BE2C (cell line): Measurements from ENCODE around the gene LIPI.

Experiments used
- DNase-seq: peaks from one replicate; pipeline ENCODE4 v3.0.0-alpha.2; 2020
- H3K27me3 ChIP-seq: fragments of 250-450 bp; sonication (Bioruptor Pico); 2 replicates; pipeline ENCODE4 v1.5.1; 2020; ENCODE audit warnings: mild to moderate bottlenecking
- H3K36me3 ChIP-seq: fragments of 250-450 bp; sonication (Bioruptor Pico); 2 replicates; pipeline ENCODE4 v1.5.1; 2020; ENCODE audit warnings: mild to moderate bottlenecking
- H3K4me1 ChIP-seq: fragments of 250-450 bp; sonication (Bioruptor Pico); 2 replicates; pipeline ENCODE4 v1.5.1; 2020
- H3K4me3 ChIP-seq: 2 replicates; pipeline ENCODE4 v1.5.1; 2011; ENCODE audit warnings: low read depth, low read length
- H3K9me3 ChIP-seq: fragments of 250-450 bp; sonication (Bioruptor Pico); 2 replicates; pipeline ENCODE4 v1.5.1; 2020
- CTCF ChIP-seq: IDR thresholded peaks from 2 replicates; pipeline ENCODE4 v1.5.1; 2012; ENCODE audit warnings: mild to moderate bottlenecking, low read depth, low read length

Gene LIPI

GRCh38 chr21:14143999-14144398 is 66.8 kb downstream of the LIPI start:
- no peaks in the 10 kb centered on the region for H3K9me3 ChIP-seq
- H3K27me3 ChIP-seq, result no peaks in the 10 kb centered on the region
- H3K4me3 ChIP-seq, result no peak overlapping the region
- no peak for TF ChIP-seq CTCF
- H3K4me1 ChIP-seq, result no peaks in the 10 kb centered on the region
- H3K36me3 ChIP-seq, result no peaks in the 10 kb centered on the region
- DNase-seq, result no peak

DNA sequence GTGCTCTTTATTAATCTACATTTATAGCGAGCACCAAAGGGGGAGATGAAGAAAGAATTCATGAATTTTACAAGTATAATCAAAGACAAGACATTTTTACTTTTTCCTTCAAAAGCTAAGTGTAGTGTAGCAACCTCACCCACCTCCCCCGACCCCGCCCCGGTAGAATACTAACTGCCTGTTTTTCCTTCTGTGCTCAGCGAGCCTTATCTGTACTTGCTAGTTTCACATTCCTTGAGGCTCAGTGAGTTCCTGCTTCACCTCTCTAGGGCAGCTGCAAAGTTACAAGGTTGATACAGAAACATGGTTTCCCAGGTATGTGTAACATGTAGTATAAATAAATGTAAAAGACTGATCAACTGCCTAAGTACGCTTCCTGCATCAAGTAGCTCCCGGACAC is 86.5 kb downstream of the LIPI start:
- H3K9me3 ChIP-seq, result no peaks in the 10 kb centered on the region; the same call in 1 of the 2 replicates
- DNase-seq, result no peak

GRCh38 chr21:14121719-14122118 is 89.0 kb downstream of the LIPI start:
- H3K27me3 ChIP-seq, result no peaks in the 10 kb centered on the region
- DNase-seq, result no peak
- H3K9me3 ChIP-seq, result no peaks in the 10 kb centered on the region; the same call in 1 of the 2 replicates
- no peak for TF ChIP-seq CTCF
- H3K4me1 ChIP-seq, result no peaks in the 10 kb centered on the region; the same call in 1 of the 2 replicates
- no peaks in the 10 kb centered on the region for H3K36me3 ChIP-seq
- H3K4me3 ChIP-seq, result no peak overlapping the region

More for the DNA sequence above, 86.5 kb downstream of the LIPI start:
- no peaks in the 10 kb centered on the region for H3K27me3 ChIP-seq
- no peak for TF ChIP-seq CTCF
- no peaks in the 10 kb centered on the region; the same call in 1 of the 2 replicates for H3K4me1 ChIP-seq
- H3K4me3 ChIP-seq, result no peak overlapping the region
- no peaks in the 10 kb centered on the region for H3K36me3 ChIP-seq

DNA sequence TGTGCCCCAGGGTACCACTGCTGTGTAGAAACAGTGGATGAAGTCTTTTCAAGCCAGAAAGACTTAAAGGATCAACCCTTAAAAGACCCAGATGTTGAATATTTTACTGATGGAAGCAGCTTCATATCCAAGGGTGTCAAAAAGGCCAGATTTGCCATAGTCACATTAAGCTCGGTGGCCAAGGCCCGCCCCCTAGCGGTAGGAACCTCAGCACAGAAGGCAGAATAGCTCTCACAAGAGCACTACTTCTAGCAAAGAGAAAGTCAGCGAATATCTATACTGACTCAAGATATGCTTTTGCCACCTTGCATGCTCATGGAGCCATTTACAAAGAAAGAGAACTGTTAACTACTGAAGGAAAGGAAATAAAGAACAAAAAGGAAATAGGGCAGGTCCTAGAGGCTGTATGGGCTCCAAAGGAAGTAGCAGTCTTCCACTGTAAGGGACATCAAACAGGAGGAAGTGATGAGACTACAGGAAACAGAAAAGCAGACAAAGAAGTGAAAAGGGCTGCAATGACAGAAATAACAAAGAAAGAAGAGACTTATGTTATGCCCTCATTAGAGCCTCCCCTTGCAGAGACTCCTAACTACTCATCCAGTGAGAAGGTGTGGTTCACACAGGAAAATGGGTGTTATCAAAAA is 90.5 kb downstream of the LIPI start:
- peak; percentile 75 for DNase-seq

DNA sequence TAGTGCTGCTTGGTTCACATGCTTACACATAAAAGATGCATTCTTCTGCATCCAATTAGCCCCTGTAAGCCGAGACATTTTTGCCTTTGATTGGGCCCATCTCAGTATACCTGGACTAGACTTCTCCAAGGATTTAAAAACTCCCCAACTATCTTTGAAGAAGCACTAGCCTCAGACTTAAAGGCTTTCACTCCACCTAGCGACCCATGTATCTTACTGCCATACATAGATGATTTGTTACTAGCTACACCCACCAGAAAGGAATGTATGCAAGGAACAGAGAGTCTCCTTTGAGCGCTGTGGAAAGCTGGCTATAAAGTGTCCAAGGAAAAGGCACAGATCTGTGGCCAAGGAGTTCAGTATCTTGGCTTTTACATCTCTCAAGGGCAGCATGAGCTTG is 91.7 kb downstream of the LIPI start:
- TF ChIP-seq CTCF, result no peak
- no peaks in the 10 kb centered on the region for H3K27me3 ChIP-seq
- no peaks in the 10 kb centered on the region; the same call in 1 of the 2 replicates for H3K4me1 ChIP-seq
- H3K36me3 ChIP-seq, result no peaks in the 10 kb centered on the region
- H3K4me3 ChIP-seq, result no peak overlapping the region
- no peaks in the 10 kb centered on the region; the same call in 1 of the 2 replicates for H3K9me3 ChIP-seq
- DNase-seq, result no peak

More for the DNA sequence above, 90.5 kb downstream of the LIPI start:
- peak; percentile 91 for TF ChIP-seq CTCF
- no peaks in the 10 kb centered on the region; the same call in 1 of the 2 replicates for H3K9me3 ChIP-seq
- no peaks in the 10 kb centered on the region for H3K36me3 ChIP-seq
- no peaks in the 10 kb centered on the region; the same call in 1 of the 2 replicates for H3K4me1 ChIP-seq
- H3K4me3 ChIP-seq, result no peak overlapping the region
- H3K27me3 ChIP-seq, result no peaks in the 10 kb centered on the region

GRCh38 chr21:14116080-14116481 is 94.7 kb downstream of the LIPI start:
- Histone ChIP-seq H3K4me1 (no peaks in the 10 kb centered on the region; the same call in 1 of the 2 replicates), H3K27me3 (no peaks in the 10 kb centered on the region), H3K9me3 (no peaks in the 10 kb centered on the region), H3K4me3 (no peak overlapping the region), H3K36me3 (no peaks in the 10 kb centered on the region)
- no peak for TF ChIP-seq CTCF
- no peak for DNase-seq
